ENCODE measurements around the gene PDE7B.

DNA sequence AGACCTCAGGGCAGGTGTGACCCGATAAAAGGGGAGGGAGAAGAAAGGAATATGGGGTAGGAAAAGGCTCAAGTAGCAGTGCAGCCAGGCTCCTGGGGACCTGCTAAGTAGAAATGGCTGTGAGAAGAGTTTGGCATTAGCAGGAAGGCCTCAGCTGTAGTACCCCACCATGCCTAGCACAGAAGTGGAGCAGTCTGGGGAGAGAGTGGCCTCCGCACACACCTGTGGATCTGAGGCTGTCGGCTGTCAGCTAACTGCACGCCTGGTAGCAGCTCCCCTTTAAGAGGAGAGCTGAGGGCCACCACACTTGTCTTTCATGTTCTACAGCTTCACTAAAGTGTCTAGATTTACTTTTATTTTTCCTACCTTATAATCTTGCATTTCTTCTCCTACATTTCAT lies 24.6 kb downstream of the PDE7B start:
- TF ChIP-seq MAX (IDR thresholded peaks at IDR 0.05) (no peak), EGR1 (IDR thresholded peaks at IDR 0.05; ENCODE audit: low read depth in 2 of 2) (no peak), ATF3 (IDR thresholded peaks at IDR 0.05) (no peak), GABPA (IDR thresholded peaks at IDR 0.05 in 1 of 2, conservative IDR thresholded peaks at IDR 0.05 in 1 of 2) (no peak), SP1 (IDR thresholded peaks at IDR 0.05) (no peak), YY1 (IDR thresholded peaks at IDR 0.05) (no peak)
- TF ChIP-seq, protein P1, sequence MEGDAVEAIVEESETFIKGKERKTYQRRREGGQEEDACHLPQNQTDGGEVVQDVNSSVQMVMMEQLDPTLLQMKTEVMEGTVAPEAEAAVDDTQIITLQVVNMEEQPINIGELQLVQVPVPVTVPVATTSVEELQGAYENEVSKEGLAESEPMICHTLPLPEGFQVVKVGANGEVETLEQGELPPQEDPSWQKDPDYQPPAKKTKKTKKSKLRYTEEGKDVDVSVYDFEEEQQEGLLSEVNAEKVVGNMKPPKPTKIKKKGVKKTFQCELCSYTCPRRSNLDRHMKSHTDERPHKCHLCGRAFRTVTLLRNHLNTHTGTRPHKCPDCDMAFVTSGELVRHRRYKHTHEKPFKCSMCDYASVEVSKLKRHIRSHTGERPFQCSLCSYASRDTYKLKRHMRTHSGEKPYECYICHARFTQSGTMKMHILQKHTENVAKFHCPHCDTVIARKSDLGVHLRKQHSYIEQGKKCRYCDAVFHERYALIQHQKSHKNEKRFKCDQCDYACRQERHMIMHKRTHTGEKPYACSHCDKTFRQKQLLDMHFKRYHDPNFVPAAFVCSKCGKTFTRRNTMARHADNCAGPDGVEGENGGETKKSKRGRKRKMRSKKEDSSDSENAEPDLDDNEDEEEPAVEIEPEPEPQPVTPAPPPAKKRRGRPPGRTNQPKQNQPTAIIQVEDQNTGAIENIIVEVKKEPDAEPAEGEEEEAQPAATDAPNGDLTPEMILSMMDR (IDR thresholded peaks at IDR 0.05; ENCODE audit: low read depth, low read length, missing input control) = no peak
- TF ChIP-seq, protein P2, sequence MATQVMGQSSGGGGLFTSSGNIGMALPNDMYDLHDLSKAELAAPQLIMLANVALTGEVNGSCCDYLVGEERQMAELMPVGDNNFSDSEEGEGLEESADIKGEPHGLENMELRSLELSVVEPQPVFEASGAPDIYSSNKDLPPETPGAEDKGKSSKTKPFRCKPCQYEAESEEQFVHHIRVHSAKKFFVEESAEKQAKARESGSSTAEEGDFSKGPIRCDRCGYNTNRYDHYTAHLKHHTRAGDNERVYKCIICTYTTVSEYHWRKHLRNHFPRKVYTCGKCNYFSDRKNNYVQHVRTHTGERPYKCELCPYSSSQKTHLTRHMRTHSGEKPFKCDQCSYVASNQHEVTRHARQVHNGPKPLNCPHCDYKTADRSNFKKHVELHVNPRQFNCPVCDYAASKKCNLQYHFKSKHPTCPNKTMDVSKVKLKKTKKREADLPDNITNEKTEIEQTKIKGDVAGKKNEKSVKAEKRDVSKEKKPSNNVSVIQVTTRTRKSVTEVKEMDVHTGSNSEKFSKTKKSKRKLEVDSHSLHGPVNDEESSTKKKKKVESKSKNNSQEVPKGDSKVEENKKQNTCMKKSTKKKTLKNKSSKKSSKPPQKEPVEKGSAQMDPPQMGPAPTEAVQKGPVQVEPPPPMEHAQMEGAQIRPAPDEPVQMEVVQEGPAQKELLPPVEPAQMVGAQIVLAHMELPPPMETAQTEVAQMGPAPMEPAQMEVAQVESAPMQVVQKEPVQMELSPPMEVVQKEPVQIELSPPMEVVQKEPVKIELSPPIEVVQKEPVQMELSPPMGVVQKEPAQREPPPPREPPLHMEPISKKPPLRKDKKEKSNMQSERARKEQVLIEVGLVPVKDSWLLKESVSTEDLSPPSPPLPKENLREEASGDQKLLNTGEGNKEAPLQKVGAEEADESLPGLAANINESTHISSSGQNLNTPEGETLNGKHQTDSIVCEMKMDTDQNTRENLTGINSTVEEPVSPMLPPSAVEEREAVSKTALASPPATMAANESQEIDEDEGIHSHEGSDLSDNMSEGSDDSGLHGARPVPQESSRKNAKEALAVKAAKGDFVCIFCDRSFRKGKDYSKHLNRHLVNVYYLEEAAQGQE (IDR thresholded peaks at IDR 0.05) = no peak
